Endothelial cell of umbilical vein (primary cell): ENCODE results near the gene MEF2A. TPM values are rescaled to one million over a fixed set of nuclear protein-coding genes. Genes with fewer than 3 reads are reported as not detected.

Experiments
- BruUV-seq: library from RNA; stranded (reverse); fragments of 400-500 nt; replicated peaks from 2 replicates; lab custom pipeline; 2021; lab: Mats Ljungman, UMichigan
- CTCF ChIA-PET: fragments of 300-600, 350-600 bp; sonication (Branson Sonifier 250); formaldehyde crosslinking; loops from one replicate; lab custom pipeline; 2021; ENCODE audit warnings: antibody characterized with exemption, inconsistent platforms; lab: Charles Lee
- POLR2A ChIA-PET: fragments of 300-600, 350-600 bp; sonication (Branson Sonifier 250); formaldehyde crosslinking; loops from one replicate; lab custom pipeline; 2021; ENCODE audit warnings: antibody characterized with exemption, inconsistent platforms; lab: Charles Lee
- DNase-seq: peaks from one replicate; pipeline ENCODE4 v3.0.0-alpha.2; 2011; ENCODE audit warnings: low read depth, low spot score
- FAIRE-seq: peaks from 2 replicates; lab custom pipeline; 2011; peaks lifted over from hg19 to GRCh38; lab: Jason Lieb, UNC
- H2AFZ ChIP-seq: 2 replicates; pipeline ENCODE4 v1.6.0; 2012; ENCODE audit warnings: low read depth, low read length, control low read depth, inconsistent platforms
- H3K27ac ChIP-seq: 2 replicates; pipeline ENCODE4 v1.5.1; 2011; ENCODE audit warnings: low read depth, mild to moderate bottlenecking, control low read depth, low read length, moderate library complexity; ENCODE audit not compliant: insufficient read depth
- H3K27me3 ChIP-seq, 2 experiments: 2 replicates each; pipeline versions ENCODE4 v1.6.0 to v1.6.1; 2011; ENCODE audit warnings: low read length in 2 of 2, mixed read lengths in 1 of 2; ENCODE audit not compliant: control insufficient read depth in 2 of 2, insufficient read depth in 2 of 2
- H3K36me3 ChIP-seq, 2 experiments: 2 replicates in 1 of 2; 3 replicates in 1 of 2; pipeline ENCODE4 v1.5.1; 2011; ENCODE audit warnings: low read length in 2 of 2, mild to moderate bottlenecking in 1 of 2, moderate library complexity in 1 of 2; ENCODE audit not compliant: control insufficient read depth in 2 of 2, insufficient read depth in 2 of 2; ENCODE audit errors: extremely low read depth in 1 of 2
- H3K4me1 ChIP-seq: 3 replicates; pipeline ENCODE4 v1.5.1; 2011; ENCODE audit warnings: mild to moderate bottlenecking, low read length; ENCODE audit not compliant: control insufficient read depth, insufficient read depth; ENCODE audit errors: extremely low read depth
- H3K4me2 ChIP-seq: 2 replicates; pipeline ENCODE4 v1.6.1; 2011; ENCODE audit warnings: low read length, control low read depth, mixed read lengths; ENCODE audit not compliant: insufficient read depth
- H3K4me3 ChIP-seq, 3 experiments: fragments of 200-600 bp in 1 of 3; sonication (generic), shearing (Covaris generic) in 1 of 3; replicated peaks in 1 of 3; 2 replicates each; pipeline ENCODE4 v1.5.1; 2011 to 2016; ENCODE audit warnings: control low read depth in 3 of 3, low read length in 3 of 3, mild to moderate bottlenecking in 2 of 3, inconsistent platforms in 1 of 3, low read depth in 1 of 3, moderate library complexity in 1 of 3; ENCODE audit not compliant: insufficient read depth in 1 of 3
- H3K79me2 ChIP-seq: 2 replicates; pipeline ENCODE4 v1.6.0; 2012; ENCODE audit warnings: low read length, inconsistent platforms; ENCODE audit not compliant: control insufficient read depth, insufficient read depth
- H3K9ac ChIP-seq: replicated peaks from 2 replicates; pipeline ENCODE3; 2011; ENCODE audit warnings: low read length, control low read depth; ENCODE audit not compliant: insufficient read depth; ENCODE audit errors: extremely low read depth
- H3K9me1 ChIP-seq: replicated peaks from 3 replicates; pipeline ENCODE4 v1.6.0; 2011; ENCODE audit warnings: mild to moderate bottlenecking, low read length; ENCODE audit not compliant: control insufficient read depth, insufficient read depth; ENCODE audit errors: extremely low read depth
- H3K9me3 ChIP-seq: replicated peaks from 2 replicates; pipeline ENCODE4 v1.5.1; 2012; ENCODE audit warnings: low read length, inconsistent platforms; ENCODE audit not compliant: control insufficient read depth, insufficient read depth
- H4K20me1 ChIP-seq: replicated peaks from 2 replicates; pipeline ENCODE3; 2011; ENCODE audit warnings: mild to moderate bottlenecking, low read length; ENCODE audit not compliant: control insufficient read depth, insufficient read depth; ENCODE audit errors: extremely low read depth
- CTCF ChIP-seq, 2 donors: IDR thresholded peaks; 1 replicate in 1 of 2; 2 replicates in 1 of 2; pipeline ENCODE4 v1.5.1; 2011; ENCODE audit warnings: low read length in 2 of 2, mild to moderate bottlenecking in 2 of 2, moderate library complexity in 2 of 2, control low read depth in 1 of 2, inconsistent platforms in 1 of 2, low read depth in 1 of 2; ENCODE audit not compliant: insufficient read depth in 1 of 2; ENCODE audit errors: extremely low read depth in 1 of 2
- EZH2 ChIP-seq: IDR thresholded peaks from 2 replicates; pipeline ENCODE4 v1.6.1; 2012; ENCODE audit warnings: borderline replicate concordance, low read depth, mild to moderate bottlenecking, moderate library complexity, low read length, inconsistent platforms; ENCODE audit not compliant: severe bottlenecking
- FOS ChIP-seq: IDR thresholded peaks from 2 replicates; pipeline ENCODE4 v1.6.1; 2011; ENCODE audit warnings: mild to moderate bottlenecking, low read length, moderate library complexity, borderline replicate concordance; ENCODE audit not compliant: insufficient read depth
- GATA2 ChIP-seq: IDR thresholded peaks from 2 replicates; pipeline ENCODE4 v1.7.0; 2011; ENCODE audit warnings: low read depth, mild to moderate bottlenecking, moderate library complexity, mixed read lengths, low read length; ENCODE audit not compliant: insufficient read length, insufficient read depth
- JUN ChIP-seq: IDR thresholded peaks from 2 replicates; pipeline ENCODE4 v1.6.1; 2011; ENCODE audit warnings: borderline replicate concordance, low read depth; ENCODE audit not compliant: insufficient read length, insufficient read depth
- MAX ChIP-seq: IDR thresholded peaks from 2 replicates; pipeline ENCODE4 v1.6.1; 2011; ENCODE audit not compliant: insufficient read depth, insufficient read length
- MYC ChIP-seq: IDR thresholded peaks from one replicate; pipeline ENCODE4 v1.6.1; 2011; ENCODE audit warnings: mild to moderate bottlenecking, low read depth, low read length
- POLR2A ChIP-seq: IDR thresholded peaks from 2 replicates; pipeline ENCODE4 v1.6.1; 2012; ENCODE audit warnings: low read depth, mild to moderate bottlenecking, control low read depth, low read length
- POLR2AphosphoS5 ChIP-seq: IDR thresholded peaks from 2 replicates; pipeline ENCODE4 v1.6.1; 2012; ENCODE audit warnings: low read depth, mild to moderate bottlenecking, control low read depth, low read length, moderate library complexity; ENCODE audit not compliant: insufficient read depth
- dilution Hi-C: fragments of 300-500 bp; cut with MboI; formaldehyde crosslinking; loops from one replicate; pipeline ENCODE4 v1.15.0; 2019; ENCODE audit warnings: low sequenced_read_pairs; ENCODE audit not compliant: extremely low pct_ligation_motif_present
- intact Hi-C: fragments of 100-400 bp; cut with micrococcal nuclease; formaldehyde crosslinking; loops from one replicate; pipeline ENCODE4 v1.10.0; 2022
- polyA plus RNA-seq, 4 experiments: library from polyadenylated mRNA; depleted of rRNA in 3 of 4; stranded (reverse) in 3 of 4; unstranded in 1 of 4; fragments of >200 nt; gene quantifications; 2 replicates each; pipeline versions ENCODE4 v1.2.1 to v1.2.3, GENCODE V29; 2011 to 2012; ENCODE audit warnings: missing spikeins in 1 of 4
- total RNA-seq: library from RNA; stranded (reverse); gene quantifications from 2 replicates; pipeline ENCODE4 v1.2.3, GENCODE V29; 2021

Gene MEF2A
- total and polyA plus RNA-seq, 2 donors (not counting 3 experiments of a cell fraction or from before 2014, with no cell fraction given), result 38.0 to 45.3 TPM

GRCh38 chr15:99537344-99537743 lies 28.4 kb upstream of the MEF2A start:
- no peaks in the 10 kb centered on the region for H3K79me2 ChIP-seq
- H3K4me3 ChIP-seq, result no peak overlapping the region
- H3K4me1 ChIP-seq, result peaks cover 15% of the 10 kb centered on the region
- no peaks in the 10 kb centered on the region for H3K9me3 ChIP-seq
- no peaks in the 10 kb centered on the region for H3K27me3 ChIP-seq
- H3K9ac ChIP-seq, result no peak overlapping the region
- peak overlapping the region; percentile 63 for H2AFZ ChIP-seq
- H3K36me3 ChIP-seq, result no peaks in the 10 kb centered on the region
- TF ChIP-seq CTCF (IDR thresholded peaks at IDR 0.05; ENCODE audit: extremely low read depth in 1 of 2, insufficient read depth in 1 of 2, low read depth in 1 of 2, low read length in 2 of 2), result no peak
- no peak for TF ChIP-seq MAX
- no peak for TF ChIP-seq FOS
- no peak for TF ChIP-seq POLR2AphosphoS5
- TF ChIP-seq POLR2A, result no peak
- no peak for TF ChIP-seq GATA2
- TF ChIP-seq JUN, result no peak
- TF ChIP-seq EZH2, result no peak
- TF ChIP-seq MYC, result no peak
- CTCF ChIA-PET, result no interaction called here
- FAIRE-seq (peak; percentile 35), DNase-seq (no peak)
- H3K4me2 ChIP-seq, result no peak overlapping the region
- POLR2A ChIA-PET, result no interaction called here
- H4K20me1 ChIP-seq, result no peaks in the 10 kb centered on the region
- peak overlapping the region; percentile 27 for H3K27ac ChIP-seq
- dilution Hi-C loops (no loop called here), intact Hi-C loops (no loop called here)
- no TSS peak for BruUV-seq
- no peaks in the 10 kb centered on the region for H3K9me1 ChIP-seq
